CD14-positive monocyte (primary cell): ENCODE results near the gene SLC1A6. TPM values are rescaled to one million over a fixed set of nuclear protein-coding genes. Genes with fewer than 3 reads are reported as not detected.
"Not testable (repeated sequence)": the region's sequence is repeated elsewhere in the genome, so short reads cannot be mapped to it uniquely, and the experiment has no call there.

Source experiments
- DNase-seq, 3 donors: peaks; one replicate each; pipeline ENCODE4 v3.0.0-alpha.2; 2011 to 2022
- H2AFZ ChIP-seq: 2 replicates; pipeline ENCODE4 v1.6.0; 2012; ENCODE audit warnings: mild to moderate bottlenecking, low read depth, low read length, inconsistent platforms; ENCODE audit not compliant: insufficient read depth, poor library complexity, severe bottlenecking
- H3K27ac ChIP-seq, 2 donors: 1 replicate in 1 of 2; 2 replicates in 1 of 2; pipeline ENCODE4 v1.5.1; 2012 to 2013; ENCODE audit warnings: low read length in 2 of 2, control low read depth in 1 of 2, inconsistent platforms in 1 of 2, low read depth in 1 of 2, mild to moderate bottlenecking in 1 of 2
- H3K27me3 ChIP-seq, 2 donors: one replicate each; pipeline versions ENCODE4 v1.6.0 to v1.6.1; 2011 to 2013; ENCODE audit warnings: low read length in 2 of 2; ENCODE audit not compliant: control insufficient read depth in 2 of 2, insufficient read depth in 2 of 2
- H3K36me3 ChIP-seq, 2 donors: replicated peaks in 1 of 2; 1 replicate in 1 of 2; 2 replicates in 1 of 2; pipeline versions ENCODE4 v1.5.1 to v1.6.1; 2012 to 2013; ENCODE audit warnings: low read length in 2 of 2, control low read depth in 1 of 2, inconsistent platforms in 1 of 2, mild to moderate bottlenecking in 1 of 2; ENCODE audit not compliant: insufficient read depth in 2 of 2, control insufficient read depth in 1 of 2
- H3K4me1 ChIP-seq, 2 donors: 1 replicate in 1 of 2; 2 replicates in 1 of 2; pipeline versions ENCODE4 v1.5.1 to v1.6.1; 2012 to 2013; ENCODE audit warnings: low read length in 2 of 2, control low read depth in 1 of 2, inconsistent platforms in 1 of 2, mild to moderate bottlenecking in 1 of 2, moderate library complexity in 1 of 2; ENCODE audit not compliant: insufficient read depth in 2 of 2, control insufficient read depth in 1 of 2
- H3K4me2 ChIP-seq: replicated peaks from 2 replicates; pipeline ENCODE3; 2012; ENCODE audit warnings: low read length, moderate library complexity, mild to moderate bottlenecking; ENCODE audit not compliant: poor library complexity, severe bottlenecking; ENCODE audit errors: extremely low read depth
- H3K4me3 ChIP-seq, 3 experiments: fragments of 200-600 bp in 1 of 3; sonication (generic) in 1 of 3; replicated peaks in 1 of 3; 1 replicate in 2 of 3; 2 replicates in 1 of 3; pipeline ENCODE4 v1.5.1; 2011 to 2013; ENCODE audit warnings: low read length in 3 of 3, mild to moderate bottlenecking in 3 of 3, control low read depth in 2 of 3, low read depth in 2 of 3, inconsistent platforms in 1 of 3, moderate library complexity in 1 of 3
- H3K79me2 ChIP-seq: 2 replicates; pipeline ENCODE4 v1.6.0; 2012; ENCODE audit warnings: mild to moderate bottlenecking, control low read depth, inconsistent platforms, low read length, moderate library complexity; ENCODE audit not compliant: insufficient read depth
- H3K9ac ChIP-seq: 2 replicates; pipeline ENCODE4 v1.6.0; 2017; ENCODE audit warnings: low read length, mild to moderate bottlenecking; ENCODE audit not compliant: insufficient read depth, poor library complexity, severe bottlenecking
- H3K9me3 ChIP-seq, 2 donors: replicated peaks in 1 of 2; 1 replicate in 1 of 2; 2 replicates in 1 of 2; pipeline versions ENCODE4 v1.5.1 to v1.6.1; 2012 to 2013; ENCODE audit warnings: low read length in 2 of 2, control low read depth in 1 of 2; ENCODE audit not compliant: control insufficient read depth in 1 of 2, insufficient read depth in 1 of 2
- H4K20me1 ChIP-seq: 2 replicates; pipeline ENCODE4 v1.6.0; 2012; ENCODE audit warnings: mild to moderate bottlenecking, low read length, control low read depth, moderate library complexity; ENCODE audit not compliant: insufficient read depth
- H3K27ac Mint-ChIP-seq, 7 donors: one replicate each; pipeline ENCODE4 v1.8.0; 2020; ENCODE audit warnings: mild to moderate bottlenecking in 7 of 7, mixed read lengths in 7 of 7, moderate library complexity in 6 of 7, inconsistent platforms in 2 of 7
- H3K27me3 Mint-ChIP-seq, 3 donors: one replicate each; pipeline ENCODE4 v1.8.0; 2021 to 2022; ENCODE audit warnings: low read depth in 3 of 3, mild to moderate bottlenecking in 3 of 3, mixed read lengths in 3 of 3, moderate library complexity in 3 of 3, inconsistent platforms in 1 of 3
- H3K36me3 Mint-ChIP-seq, 2 donors: one replicate each; pipeline ENCODE4 v1.8.0; 2020; ENCODE audit warnings: mixed read lengths in 2 of 2, inconsistent platforms in 1 of 2, mild to moderate bottlenecking in 1 of 2
- H3K4me1 Mint-ChIP-seq: one replicate; pipeline ENCODE4 v1.8.0; 2020; ENCODE audit warnings: mild to moderate bottlenecking, mixed read lengths
- H3K4me3 Mint-ChIP-seq, 2 donors: one replicate each; pipeline ENCODE4 v1.8.0; 2020; ENCODE audit warnings: mild to moderate bottlenecking in 2 of 2, mixed read lengths in 2 of 2, moderate library complexity in 1 of 2
- H3K9me3 Mint-ChIP-seq, 7 donors: one replicate each; pipeline ENCODE4 v1.8.0; 2020 to 2022; ENCODE audit warnings: mixed read lengths in 7 of 7, mild to moderate bottlenecking in 6 of 7, moderate library complexity in 6 of 7, inconsistent platforms in 2 of 7
- CTCF ChIP-seq: fragments of 200-600 bp; IDR thresholded peaks from one replicate; pipeline ENCODE4 v1.8.0; 2022; ENCODE audit warnings: antibody characterized with exemption, mild to moderate bottlenecking
- WGBS: methylation state at CpG from one replicate; pipeline ENCODE4 v1.1.5; 2013; ENCODE audit warnings: missing lambda C conversion rate; ENCODE audit not compliant: insufficient coverage; 5-methylcytosine and 5-hydroxymethylcytosine counted together
- intact Hi-C, 2 donors: fragments of 100-400 bp; cut with micrococcal nuclease; formaldehyde crosslinking; loops; one replicate each; pipeline versions ENCODE4 v1.15.0 to v1.15.1; 2023
- polyA plus RNA-seq, 3 donors: library from polyadenylated mRNA; depleted of rRNA in 1 of 3; unstranded in 2 of 3; stranded (reverse) in 1 of 3; fragments of 300-500 nt in 2 of 3; fragments of >200 nt in 1 of 3; fragmentation: Illumina TruSeq in 2 of 3; gene quantifications; 1 replicate in 2 of 3; 2 replicates in 1 of 3; pipeline ENCODE4 v1.2.3, GENCODE V29; 2012 to 2021

The SLC1A6 gene
- polyA plus RNA-seq, 3 donors: not detected

GRCh38 chr19:15021286-15022007 is 41.8 kb upstream of the SLC1A6 start:
- Histone ChIP-seq H3K4me2 (no peak overlapping the region), H3K4me1 (no peaks in the 10 kb centered on the region), H3K9ac (no peak overlapping the region), H3K4me3 (no peak overlapping the region), H3K9me3 (no peaks in the 10 kb centered on the region), H4K20me1 (no peaks in the 10 kb centered on the region), H2AFZ (no peak overlapping the region), H3K79me2 (no peaks in the 10 kb centered on the region), H3K27ac (no peak overlapping the region), H3K27me3 (no peaks in the 10 kb centered on the region), H3K36me3 (no peaks in the 10 kb centered on the region)
- Mint-ChIP-seq H3K4me3 (no peak overlapping the region), H3K36me3 (no peaks in the 10 kb centered on the region), H3K4me1 (no peaks in the 10 kb centered on the region), H3K9me3 (peaks cover 0 to 1% (median 0%) of the 10 kb centered on the region in 7 donors), H3K27me3 (peaks cover 4 to 16% (median 11%) of the 10 kb centered on the region in 3 donors), H3K27ac (no peak overlapping the region)
- no peak for DNase-seq
- no peak for TF ChIP-seq CTCF
- intact Hi-C loops: no loop called here
- WGBS: 88% methylated on average over 42 of the region's 45 CpGs

GRCh38 chr19:15018836-15019235 is 39.2 kb upstream of the SLC1A6 start:
- intact Hi-C loops, DNase-seq, H3K79me2 ChIP-seq, H3K27ac Mint-ChIP-seq, H3K9me3 Mint-ChIP-seq, H4K20me1 ChIP-seq, H3K27ac ChIP-seq, H3K9ac ChIP-seq, H3K4me3 ChIP-seq, H3K27me3 ChIP-seq, H3K4me2 ChIP-seq, H3K4me1 ChIP-seq, H3K4me3 Mint-ChIP-seq, H3K36me3 ChIP-seq, H3K9me3 ChIP-seq, H3K36me3 Mint-ChIP-seq, H3K4me1 Mint-ChIP-seq, H2AFZ ChIP-seq: not testable (repeated sequence)
- no CpG with 5 or more reads among the region's 3 CpGs for WGBS
- H3K27me3 Mint-ChIP-seq: peaks cover 4 to 16% (median 12%) of the 10 kb centered on the region in 3 donors
